Measurements from ENCODE around the gene PNKD. TPM values are rescaled to one million over a fixed set of nuclear protein-coding genes. Genes with fewer than 3 reads are reported as not detected.

PNKD gene
- total and polyA plus RNA-seq, 2 of the 8 experiments (the other 6 are each of a cell fraction or from before 2014, with no cell fraction given), result 43.9 to 65.4 TPM

DNA sequence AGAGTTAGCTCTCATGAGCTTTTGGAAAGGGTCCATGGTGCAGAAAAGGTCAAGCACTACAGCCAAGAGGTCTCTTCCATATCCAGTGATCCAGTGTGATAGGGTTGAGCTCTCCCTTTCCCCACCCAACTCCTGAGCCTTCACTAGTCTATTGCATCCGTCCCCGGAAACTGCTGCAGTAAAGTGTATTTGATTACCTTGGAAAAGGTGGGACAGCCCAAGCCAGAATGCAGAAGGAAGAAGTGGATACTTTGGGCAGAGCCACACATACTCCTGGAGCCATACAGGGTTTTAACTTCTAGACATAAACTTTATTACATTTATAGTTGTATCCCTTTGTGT is 3.6 kb downstream of the PNKD start:
- no peak overlapping the region for H3K18ac ChIP-seq (ENCODE audit: extremely low read depth, low read length)
- no peak overlapping the region for H2BK15ac ChIP-seq (ENCODE audit: low read length)
- no peak overlapping the region for H3K9ac ChIP-seq (replicated peaks in 1 of 4; ENCODE audit: extremely low read depth in 1 of 4, low read depth in 3 of 4, low read length in 3 of 4)
- H3K79me2 ChIP-seq (ENCODE audit: control insufficient read depth in 1 of 2, insufficient read depth in 2 of 2, low read length in 2 of 2), result peaks cover 0 to 9% of the 10 kb centered on the region in 2 experiments; a peak in 2 of 4 replicates
- no peak overlapping the region for H2AK5ac ChIP-seq (ENCODE audit: low read depth, low read length)
- peaks cover 0 to 9% of the 10 kb centered on the region in 2 experiments for H4K20me1 ChIP-seq (replicated peaks in 1 of 2; ENCODE audit: control insufficient read depth in 1 of 2, insufficient read depth in 2 of 2, low read length in 2 of 2)
- H3K27me3 ChIP-seq (replicated peaks in 1 of 4; ENCODE audit: control insufficient read depth in 3 of 4, extremely low read depth in 1 of 4, insufficient read depth in 3 of 4, low read length in 3 of 4), result no peaks in the 10 kb centered on the region
- no peak for DNase-seq (ENCODE audit: low read depth in 1 of 2, low spot score in 2 of 2)
- no peak overlapping the region for H3K23ac ChIP-seq (ENCODE audit: insufficient read length)
- WGBS, 2 experiments (ENCODE audit: extremely low coverage in 1 of 2, insufficient coverage in 1 of 2, insufficient read length in 1 of 2, insufficient replicate concordance in 2 of 2, low coverage in 1 of 2, low lambda C conversion rate in 2 of 2, missing lambda C conversion rate in 1 of 2), result 88% methylated on average over 2 of the region's 2 CpGs; no CpG with 5 or more reads in 1 of the 2 experiments
- H3K4me2 ChIP-seq (ENCODE audit: insufficient read depth in 1 of 2, low read depth in 2 of 2, low read length in 2 of 2), result no peak overlapping the region
- peaks cover 0 to 41% (median 9%) of the 10 kb centered on the region in 4 experiments; a peak in 6 of 8 replicates for H3K36me3 ChIP-seq (ENCODE audit: control insufficient read depth in 2 of 4, insufficient read depth in 4 of 4, low read length in 3 of 4)
- TF ChIP-seq KDM1A (IDR thresholded peaks at IDR 0.05; ENCODE audit: borderline replicate concordance, low read length), result no peak
- TF ChIP-seq, protein P1, sequence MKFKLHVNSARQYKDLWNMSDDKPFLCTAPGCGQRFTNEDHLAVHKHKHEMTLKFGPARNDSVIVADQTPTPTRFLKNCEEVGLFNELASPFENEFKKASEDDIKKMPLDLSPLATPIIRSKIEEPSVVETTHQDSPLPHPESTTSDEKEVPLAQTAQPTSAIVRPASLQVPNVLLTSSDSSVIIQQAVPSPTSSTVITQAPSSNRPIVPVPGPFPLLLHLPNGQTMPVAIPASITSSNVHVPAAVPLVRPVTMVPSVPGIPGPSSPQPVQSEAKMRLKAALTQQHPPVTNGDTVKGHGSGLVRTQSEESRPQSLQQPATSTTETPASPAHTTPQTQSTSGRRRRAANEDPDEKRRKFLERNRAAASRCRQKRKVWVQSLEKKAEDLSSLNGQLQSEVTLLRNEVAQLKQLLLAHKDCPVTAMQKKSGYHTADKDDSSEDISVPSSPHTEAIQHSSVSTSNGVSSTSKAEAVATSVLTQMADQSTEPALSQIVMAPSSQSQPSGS (IDR thresholded peaks at IDR 0.05; ENCODE audit: low read length), result no peak
- H3K79me1 ChIP-seq (ENCODE audit: low read depth, low read length), result peaks cover 8% of the 10 kb centered on the region; the same call in 1 of the 2 replicates
- H3K9me3 ChIP-seq (ENCODE audit: insufficient read depth in 2 of 2, low read depth in 1 of 2, low read length in 1 of 2), result no peaks in the 10 kb centered on the region
- H2AFZ ChIP-seq (ENCODE audit: low read length), result no peak overlapping the region
- no peak overlapping the region for H3K14ac ChIP-seq (ENCODE audit: insufficient read length)
- H4K5ac ChIP-seq (ENCODE audit: insufficient read length, low read depth, low read length), result no peak overlapping the region
- no peak overlapping the region for H2BK5ac ChIP-seq (ENCODE audit: low read depth, low read length)
- H4K8ac ChIP-seq (ENCODE audit: extremely low read depth, insufficient read depth, low read length), result no peak overlapping the region
- no peak overlapping the region for H3K4ac ChIP-seq (replicated peaks; ENCODE audit: insufficient read length, low read depth, low read length)
- H4K91ac ChIP-seq (replicated peaks; ENCODE audit: insufficient read length, low read length), result no peak overlapping the region
- peaks cover 0 to 7% (median 4%) of the 10 kb centered on the region in 4 experiments; a peak in 4 of 7 replicates for H3K4me1 ChIP-seq (replicated peaks in 1 of 4; ENCODE audit: control insufficient read depth in 3 of 4, insufficient read depth in 4 of 4, low read length in 3 of 4)
- no peak overlapping the region for H2BK12ac ChIP-seq (ENCODE audit: low read depth, low read length)
- H3K56ac ChIP-seq (replicated peaks; ENCODE audit: insufficient read length, low read depth, low read length), result no peak overlapping the region
- H3K4me3 ChIP-seq (ENCODE audit: extremely low read depth in 1 of 4, insufficient read depth in 2 of 4, low read depth in 3 of 4, low read length in 4 of 4), result no peak overlapping the region
- CTCF ChIA-PET (ENCODE audit: partially characterized antibody), result interaction anchor here (0.7 to 8.2 kb wide), 11 partner anchors 10 to 121 kb away, joined by 3 to 131 read pairs (median 29); partner anchors contain the start of genes CATIP, GPBAR1 and TMBIM1
- no peak overlapping the region for H2BK120ac ChIP-seq (replicated peaks; ENCODE audit: low read depth, low read length)
- H2BK20ac ChIP-seq (ENCODE audit: low read length), result no peak overlapping the region
- no peak for FAIRE-seq
- no peak overlapping the region for H3K27ac ChIP-seq (ENCODE audit: low read depth, low read length)
- POLR2A ChIA-PET (ENCODE audit: partially characterized antibody), result interaction anchor here (1.0 to 2.6 kb wide), 2 partner anchors 9 to 12 kb away, joined by 3 to 22 read pairs; no protein-coding TSS in a partner anchor
- H3K23me2 ChIP-seq (ENCODE audit: low read depth, low read length), result peaks cover 10% of the 10 kb centered on the region
